ENCODE results near the gene TP53TG5.
A peak's percentile ranks its signal among the peaks of the same experiment; 100 is the strongest.

The TP53TG5 gene

GRCh38 chr20:45419188-45420091 is 41.3 kb upstream of the TP53TG5 start (continued):
- TF ChIP-seq ZNF639 (tag by site-specific recombination; IDR thresholded peaks at IDR 0.05): no peak

- POLR2A ChIA-PET: interaction anchor here (1.7 to 2.5 kb wide), 3 partner anchors 10 to 24 kb away, joined by 5 to 22 read pairs (median 5); no protein-coding TSS in a partner anchor
- peak overlapping the region; percentile 95 for H3K4me3 ChIP-seq (ENCODE audit: low read depth, low read length)
- CTCF ChIA-PET: interaction anchor here (1.2 to 2.1 kb wide), 4 partner anchors 9 to 43 kb away, joined by 4 to 13 read pairs (median 11); partner anchors contain the start of gene DBNDD2
Observed at GRCh38 chr20:45416917-45417316, 38.8 kb upstream of the TP53TG5 start.

GRCh38 chr20:45415822-45416637 is 37.9 kb upstream of the TP53TG5 start, which contains the start of gene PIGT:
Gene PIGT (plus strand): TSS chr20:45416141. CDS start chr20:45416157, 16 bp downstream.
- no peaks in the 10 kb centered on the region; the same call in 1 of the 2 replicates for H3K4me1 ChIP-seq (ENCODE audit: control insufficient read depth, insufficient read depth, low read length)
- CTCF ChIA-PET: interaction anchor here (0.5 to 2.1 kb wide), 7 partner anchors 8 to 354 kb away, joined by 3 to 12 read pairs (median 4); partner anchors contain the start of gene DBNDD2
- TF ChIP-seq ZNF692 (tag by site-specific recombination; IDR thresholded peaks at IDR 0.05): peak; percentile 53; the same call in 1 of the 2 replicates
- TF ChIP-seq OVOL3 (tag by site-specific recombination; IDR thresholded peaks at IDR 0.05): 0 out of 2 replicates have a peak, but pooled peaks have one; percentile 2
- TF ChIP-seq ZNF292 (tag by site-specific recombination; IDR thresholded peaks at IDR 0.05; ENCODE audit: borderline replicate concordance, low read depth): no peak
- TF ChIP-seq ZFP3 (tag by site-specific recombination; IDR thresholded peaks at IDR 0.05; ENCODE audit: low read depth): no peak
- TF ChIP-seq ZNF426 (tag by site-specific recombination; IDR thresholded peaks at IDR 0.05): no peak
- no peak for TF ChIP-seq ZBTB1 (tag by site-specific recombination; IDR thresholded peaks at IDR 0.05)
- TF ChIP-seq PRDM1 (tag by site-specific recombination; IDR thresholded peaks at IDR 0.05): no peak
- TF ChIP-seq ZNF449 (tag by site-specific recombination; IDR thresholded peaks at IDR 0.05): no peak

More at GRCh38 chr20:45416917-45417316, 38.8 kb upstream of the TP53TG5 start:
- Histone ChIP-seq H3K9me3 (ENCODE audit: control insufficient read depth, insufficient read depth, low read depth, low read length) (no peaks in the 10 kb centered on the region), H3K36me3 (ENCODE audit: control insufficient read depth in 2 of 2, insufficient read depth in 1 of 2, low read length in 2 of 2) (peaks cover 3 to 39% of the 10 kb centered on the region in 2 experiments; a peak in 2 of 3 replicates), H3K27ac (ENCODE audit: extremely low read depth, low read depth, low read length) (no peak overlapping the region), H3K4me1 (ENCODE audit: control insufficient read depth, insufficient read depth, low read length) (no peaks in the 10 kb centered on the region; the same call in 1 of the 2 replicates)
- TF ChIP-seq ZNF311 (tag by site-specific recombination; IDR thresholded peaks at IDR 0.05; ENCODE audit: borderline replicate concordance): no peak
- no peak for TF ChIP-seq KLF7 (tag by site-specific recombination; IDR thresholded peaks at IDR 0.05; ENCODE audit: borderline replicate concordance)
- TF ChIP-seq HIC1 (tag by site-specific recombination; IDR thresholded peaks at IDR 0.05): no peak
- no peak for TF ChIP-seq ZNF580 (tag by site-specific recombination; IDR thresholded peaks at IDR 0.05)
- TF ChIP-seq ZEB2 (tag by site-specific recombination; IDR thresholded peaks at IDR 0.05): no peak
- no peak for TF ChIP-seq ZNF529 (tag by site-specific recombination; IDR thresholded peaks at IDR 0.05; ENCODE audit: insufficient replicate concordance)
- no peak for TF ChIP-seq ZNF426 (tag by site-specific recombination; IDR thresholded peaks at IDR 0.05)
- TF ChIP-seq ZNF629 (tag by site-specific recombination; IDR thresholded peaks at IDR 0.05): no peak
- TF ChIP-seq ZNF660 (tag by site-specific recombination; IDR thresholded peaks at IDR 0.05): no peak
- TF ChIP-seq ZNF404 (tag by site-specific recombination; IDR thresholded peaks at IDR 0.05): no peak
- TF ChIP-seq SCRT1 (tag by site-specific recombination; IDR thresholded peaks at IDR 0.05; ENCODE audit: borderline replicate concordance): no peak
- TF ChIP-seq ZNF792 (tag by site-specific recombination; IDR thresholded peaks at IDR 0.05): no peak
- TF ChIP-seq ZNF76 (tag by site-specific recombination; IDR thresholded peaks at IDR 0.05; ENCODE audit: borderline replicate concordance, low read depth): no peak
- no peak for TF ChIP-seq ZNF571 (tag by site-specific recombination; IDR thresholded peaks at IDR 0.05)
- no peak for TF ChIP-seq ZNF24 (tag by site-specific recombination; IDR thresholded peaks at IDR 0.05)
- no peak for TF ChIP-seq ZNF830 (tag by site-specific recombination; IDR thresholded peaks at IDR 0.05; ENCODE audit: low read depth)
- TF ChIP-seq ZNF623 (tag by site-specific recombination; IDR thresholded peaks at IDR 0.05): no peak
- TF ChIP-seq ZNF2 (tag by site-specific recombination; IDR thresholded peaks at IDR 0.05): no peak
- no peak for TF ChIP-seq ZNF184 (tag by site-specific recombination; IDR thresholded peaks at IDR 0.05)

More at GRCh38 chr20:45415822-45416637, 37.9 kb upstream of the TP53TG5 start, which contains the start of gene PIGT:
- POLR2A ChIA-PET: interaction anchor here (0.6 to 2.5 kb wide), 12 partner anchors 9 to 115 kb away, joined by 3 to 22 read pairs (median 5); partner anchors contain the start of genes SDC4 and SYS1
- no peaks in the 10 kb centered on the region for H3K9me3 ChIP-seq (ENCODE audit: control insufficient read depth, insufficient read depth, low read depth, low read length)
- no peak within 1 kb of the TSS; the same call in 1 of the 2 replicates for H3K27ac ChIP-seq (ENCODE audit: extremely low read depth, low read depth, low read length)
- peaks cover 0 to 35% of the 10 kb centered on the region in 2 experiments; a peak in 2 of 3 replicates for H3K36me3 ChIP-seq (ENCODE audit: control insufficient read depth in 2 of 2, insufficient read depth in 1 of 2, low read length in 2 of 2)
- H3K4me3 ChIP-seq (ENCODE audit: low read depth, low read length): peak within 1 kb of the TSS; percentile 95

Measured in HEK293 (cell line).